Liver (tissue), 9 donors: Measurements from ENCODE around the gene S100A4. TPM values are rescaled to one million over a fixed set of nuclear protein-coding genes. Genes with fewer than 3 reads are reported as not detected.

Experiments used
- DNase-seq: peaks from one replicate; pipeline ENCODE4 v3.0.0-alpha.2; 2017; ENCODE audit warnings: low spot score
- H3K27ac ChIP-seq, 2 donors: one replicate each; pipeline ENCODE4 v1.7.0; 2013; ENCODE audit warnings: inconsistent platforms in 2 of 2, low read length in 2 of 2, control low read depth in 1 of 2, low read depth in 1 of 2, mild to moderate bottlenecking in 1 of 2
- H3K27me3 ChIP-seq, 4 donors: one replicate each; pipeline versions ENCODE4 v1.6.1 to v1.7.0; 2013; ENCODE audit warnings: low read length in 3 of 4, inconsistent platforms in 1 of 4, mild to moderate bottlenecking in 1 of 4, moderate library complexity in 1 of 4; ENCODE audit not compliant: control insufficient read depth in 4 of 4, insufficient read depth in 4 of 4
- H3K36me3 ChIP-seq, 4 donors: one replicate each; pipeline versions ENCODE4 v1.6.1 to v1.7.0; 2013; ENCODE audit warnings: low read length in 3 of 4, mild to moderate bottlenecking in 3 of 4, low read depth in 1 of 4, moderate library complexity in 1 of 4; ENCODE audit not compliant: control insufficient read depth in 4 of 4, insufficient read depth in 3 of 4
- H3K4me1 ChIP-seq, 4 donors: one replicate each; pipeline versions ENCODE4 v1.6.1 to v1.7.0; 2013; ENCODE audit warnings: low read length in 3 of 4, mild to moderate bottlenecking in 3 of 4, moderate library complexity in 1 of 4; ENCODE audit not compliant: control insufficient read depth in 4 of 4, insufficient read depth in 4 of 4
- H3K4me3 ChIP-seq, 3 donors: one replicate each; pipeline versions ENCODE4 v1.6.1 to v1.7.0; 2013; ENCODE audit warnings: low read length in 3 of 3, control low read depth in 1 of 3, low read depth in 1 of 3, mild to moderate bottlenecking in 1 of 3
- H3K9ac ChIP-seq, 2 donors: one replicate each; pipeline ENCODE4 v1.7.0; 2013; ENCODE audit warnings: low read length in 2 of 2, mild to moderate bottlenecking in 2 of 2, moderate library complexity in 2 of 2, control low read depth in 1 of 2, low read depth in 1 of 2
- H3K9me3 ChIP-seq, 4 donors: one replicate each; pipeline versions ENCODE4 v1.6.1 to v1.7.0; 2013; ENCODE audit warnings: low read length in 3 of 4; ENCODE audit not compliant: control insufficient read depth in 4 of 4
- CTCF ChIP-seq: fragments of 150-350 bp; IDR thresholded peaks from 2 replicates; pipeline ENCODE4 v1.5.1; 2017; ENCODE audit warnings: improper control_type of control experiment, low read depth, low read length; ENCODE audit not compliant: missing input control
- EGR1 ChIP-seq, 2 donors: IDR thresholded peaks; 2 replicates each; pipeline ENCODE4 v1.6.1; 2016 to 2018; ENCODE audit warnings: antibody characterized with exemption in 2 of 2, low read depth in 2 of 2
- FOXA1 ChIP-seq: IDR thresholded peaks from 2 replicates; pipeline ENCODE4 v1.6.1; 2016; ENCODE audit warnings: antibody characterized with exemption
- FOXA2 ChIP-seq: IDR thresholded peaks from 2 replicates; pipeline ENCODE4 v1.6.1; 2016; ENCODE audit warnings: antibody characterized with exemption
- GABPA ChIP-seq, 2 donors: IDR thresholded peaks in 1 of 2; conservative IDR thresholded peaks in 1 of 2; 2 replicates each; pipeline ENCODE4 v1.6.1; 2016; ENCODE audit warnings: antibody characterized with exemption in 2 of 2, mild to moderate bottlenecking in 1 of 2, moderate library complexity in 1 of 2
- HNF4A ChIP-seq, 2 donors: conservative IDR thresholded peaks; 2 replicates each; pipeline ENCODE4 v1.6.1; 2016; ENCODE audit warnings: antibody characterized with exemption in 2 of 2, mild to moderate bottlenecking in 2 of 2
- HNF4G ChIP-seq: IDR thresholded peaks from 2 replicates; pipeline ENCODE4 v1.6.1; 2016; ENCODE audit warnings: antibody characterized with exemption
- JUND ChIP-seq, 2 donors: IDR thresholded peaks; 2 replicates each; pipeline ENCODE4 v1.6.1; 2016; ENCODE audit warnings: antibody characterized with exemption in 2 of 2
- MAX ChIP-seq: IDR thresholded peaks from 2 replicates; pipeline ENCODE4 v1.6.1; 2016; ENCODE audit warnings: antibody characterized with exemption
- RXRA ChIP-seq, 2 donors: IDR thresholded peaks; 2 replicates each; pipeline ENCODE4 v1.6.1; 2017 to 2018; ENCODE audit warnings: antibody characterized with exemption in 2 of 2, mild to moderate bottlenecking in 1 of 2
- SP1 ChIP-seq: IDR thresholded peaks from 2 replicates; pipeline ENCODE4 v1.6.1; 2018; ENCODE audit warnings: antibody characterized with exemption, mild to moderate bottlenecking
- YY1 ChIP-seq: IDR thresholded peaks from 2 replicates; pipeline ENCODE4 v1.6.1; 2016; ENCODE audit warnings: antibody characterized with exemption, mild to moderate bottlenecking
- ZBTB33 ChIP-seq: IDR thresholded peaks from 2 replicates; pipeline ENCODE4 v1.6.1; 2016; ENCODE audit warnings: antibody characterized with exemption
- WGBS: extraction: QIAGEN DNeasy Blood & Tissue Kit; methylation state at CpG from one replicate; pipeline ENCODE4 v1.1.7; 2013; 5-methylcytosine and 5-hydroxymethylcytosine counted together
- polyA plus RNA-seq, 2 donors: library from polyadenylated mRNA; stranded (reverse) in 1 of 2; unstranded in 1 of 2; fragments of 200-250 nt in 1 of 2; fragments of >200 nt in 1 of 2; fragmentation: Nextera tagmentation in 1 of 2; extraction: Ambion mirVana in 1 of 2; gene quantifications; one replicate each; pipeline versions ENCODE4 v1.2.1 to v1.2.3, GENCODE V29; 2013 to 2015
- total RNA-seq, 2 donors: library from RNA; depleted of rRNA; stranded (reverse); fragments of >200 nt; gene quantifications; one replicate each; pipeline ENCODE4 v1.2.3, GENCODE V29; 2014
- TF ChIP-seq, protein P1 (sequence below): IDR thresholded peaks from 2 replicates; pipeline ENCODE4 v1.6.1; 2016; ENCODE audit warnings: antibody characterized with exemption, mild to moderate bottlenecking
- donor health status: healthy.
- donor health status: healthy.
- donor health status: healthy.
- donor health status: healthy.
- donor health status: healthy.

The S100A4 gene
- total and polyA plus RNA-seq, 4 donors = 4.8 to 69.8 (median 16.7) TPM

DNA sequence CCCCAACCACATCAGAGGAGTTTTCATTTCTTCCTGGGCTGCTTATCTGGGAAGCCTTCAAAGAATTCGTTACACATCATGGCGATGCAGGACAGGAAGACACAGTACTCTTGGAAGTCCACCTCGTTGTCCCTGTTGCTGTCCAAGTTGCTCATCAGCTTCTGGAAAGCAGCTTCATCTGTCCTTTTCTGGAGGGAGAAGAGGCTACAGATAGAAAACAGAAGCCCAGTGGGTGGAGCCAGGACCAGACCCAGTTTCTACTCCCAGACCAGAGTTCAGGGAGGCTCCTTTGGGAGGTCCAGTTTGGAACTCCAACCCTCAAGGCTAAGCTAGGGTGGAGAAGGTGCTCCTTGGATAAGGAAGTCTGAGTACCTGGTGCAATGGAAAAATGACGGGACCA, 1.9 kb downstream of the S100A4 start (continued):
- TF ChIP-seq FOXA1 = no peak
- TF ChIP-seq YY1 = no peak
- no peak for TF ChIP-seq RXRA (IDR thresholded peaks at IDR 0.05)
- no peak for TF ChIP-seq FOXA2
- no peak for TF ChIP-seq CTCF
- no peak for TF ChIP-seq EGR1 (IDR thresholded peaks at IDR 0.05; ENCODE audit: low read depth in 2 of 2)

GRCh38 chr1:153542956-153543711, 2.5 kb downstream of the S100A4 start:
- 80% methylated on average over 13 of the region's 13 CpGs for WGBS
- no peak overlapping the region for H3K9ac ChIP-seq
- H3K36me3 ChIP-seq = no peaks in the 10 kb centered on the region
- no peaks in the 10 kb centered on the region for H3K9me3 ChIP-seq
- no peaks in the 10 kb centered on the region for H3K27me3 ChIP-seq
- H3K27ac ChIP-seq = no peak overlapping the region
- DNase-seq = no peak
- H3K4me1 ChIP-seq = no peaks in the 10 kb centered on the region
- TF ChIP-seq HNF4G (no peak), GABPA (IDR thresholded peaks at IDR 0.05 in 1 of 2, conservative IDR thresholded peaks at IDR 0.05 in 1 of 2) (no peak), MAX (no peak), HNF4A (conservative IDR thresholded peaks at IDR 0.05) (no peak), SP1 (no peak), EGR1 (IDR thresholded peaks at IDR 0.05; ENCODE audit: low read depth in 2 of 2) (no peak), JUND (IDR thresholded peaks at IDR 0.05) (no peak)
- no peak overlapping the region for H3K4me3 ChIP-seq

GRCh38 chr1:153541641-153542590, 3.7 kb downstream of the S100A4 start:
- H3K27me3 ChIP-seq = no peaks in the 10 kb centered on the region
- H3K27ac ChIP-seq = no peak overlapping the region
- 85% methylated on average over 13 of the region's 13 CpGs for WGBS
- H3K9ac ChIP-seq = no peak overlapping the region
- H3K36me3 ChIP-seq = no peaks in the 10 kb centered on the region
- no peak overlapping the region for H3K4me3 ChIP-seq
- H3K9me3 ChIP-seq = no peaks in the 10 kb centered on the region
- no peaks in the 10 kb centered on the region for H3K4me1 ChIP-seq
- TF ChIP-seq FOXA1 (no peak), GABPA (IDR thresholded peaks at IDR 0.05 in 1 of 2, conservative IDR thresholded peaks at IDR 0.05 in 1 of 2) (no peak), EGR1 (IDR thresholded peaks at IDR 0.05; ENCODE audit: low read depth in 2 of 2) (no peak), YY1 (no peak), MAX (no peak), ZBTB33 (no peak)
- TF ChIP-seq, protein P1, sequence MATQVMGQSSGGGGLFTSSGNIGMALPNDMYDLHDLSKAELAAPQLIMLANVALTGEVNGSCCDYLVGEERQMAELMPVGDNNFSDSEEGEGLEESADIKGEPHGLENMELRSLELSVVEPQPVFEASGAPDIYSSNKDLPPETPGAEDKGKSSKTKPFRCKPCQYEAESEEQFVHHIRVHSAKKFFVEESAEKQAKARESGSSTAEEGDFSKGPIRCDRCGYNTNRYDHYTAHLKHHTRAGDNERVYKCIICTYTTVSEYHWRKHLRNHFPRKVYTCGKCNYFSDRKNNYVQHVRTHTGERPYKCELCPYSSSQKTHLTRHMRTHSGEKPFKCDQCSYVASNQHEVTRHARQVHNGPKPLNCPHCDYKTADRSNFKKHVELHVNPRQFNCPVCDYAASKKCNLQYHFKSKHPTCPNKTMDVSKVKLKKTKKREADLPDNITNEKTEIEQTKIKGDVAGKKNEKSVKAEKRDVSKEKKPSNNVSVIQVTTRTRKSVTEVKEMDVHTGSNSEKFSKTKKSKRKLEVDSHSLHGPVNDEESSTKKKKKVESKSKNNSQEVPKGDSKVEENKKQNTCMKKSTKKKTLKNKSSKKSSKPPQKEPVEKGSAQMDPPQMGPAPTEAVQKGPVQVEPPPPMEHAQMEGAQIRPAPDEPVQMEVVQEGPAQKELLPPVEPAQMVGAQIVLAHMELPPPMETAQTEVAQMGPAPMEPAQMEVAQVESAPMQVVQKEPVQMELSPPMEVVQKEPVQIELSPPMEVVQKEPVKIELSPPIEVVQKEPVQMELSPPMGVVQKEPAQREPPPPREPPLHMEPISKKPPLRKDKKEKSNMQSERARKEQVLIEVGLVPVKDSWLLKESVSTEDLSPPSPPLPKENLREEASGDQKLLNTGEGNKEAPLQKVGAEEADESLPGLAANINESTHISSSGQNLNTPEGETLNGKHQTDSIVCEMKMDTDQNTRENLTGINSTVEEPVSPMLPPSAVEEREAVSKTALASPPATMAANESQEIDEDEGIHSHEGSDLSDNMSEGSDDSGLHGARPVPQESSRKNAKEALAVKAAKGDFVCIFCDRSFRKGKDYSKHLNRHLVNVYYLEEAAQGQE = no peak
- DNase-seq = no peak
